Activated naive CD4-positive, alpha-beta T cell treated with anti-CD3 and anti-CD28 coated beads, Interleukin-2, amount 10 ng/mL, durations not matched to agents 7 days and 5 days (primary cell): Measurements from ENCODE around the gene BAD.
"Not testable (repeated sequence)": the region's sequence is repeated elsewhere in the genome, so short reads cannot be mapped to it uniquely, and the experiment has no call there.

ENCODE experiments used
- CTCF ChIA-PET: fragments of 350-600 bp; sonication (Branson Sonifier 250); formaldehyde crosslinking; loops from one replicate; lab custom pipeline; 2021; ENCODE audit warnings: antibody characterized with exemption; lab: Charles Lee
- DNase-seq: peaks from one replicate; pipeline ENCODE4 v3.0.0-alpha.2; 2020
- H3K27ac Mint-ChIP-seq: one replicate; pipeline ENCODE4 v1.8.0; 2021; ENCODE audit warnings: mild to moderate bottlenecking, moderate library complexity, mixed read lengths
- H3K27me3 Mint-ChIP-seq: one replicate; pipeline ENCODE4 v1.8.0; 2021; ENCODE audit warnings: mild to moderate bottlenecking, mixed read lengths
- H3K36me3 Mint-ChIP-seq: one replicate; pipeline ENCODE4 v1.8.0; 2021; ENCODE audit warnings: mixed read lengths
- H3K4me1 Mint-ChIP-seq: one replicate; pipeline ENCODE4 v1.8.0; 2021; ENCODE audit warnings: mixed read lengths
- H3K4me3 Mint-ChIP-seq: one replicate; pipeline ENCODE4 v1.8.0; 2021; ENCODE audit warnings: mild to moderate bottlenecking, moderate library complexity, mixed read lengths
- H3K9me3 Mint-ChIP-seq: one replicate; pipeline ENCODE4 v1.8.0; 2021; ENCODE audit warnings: mixed read lengths

Gene BAD

DNA sequence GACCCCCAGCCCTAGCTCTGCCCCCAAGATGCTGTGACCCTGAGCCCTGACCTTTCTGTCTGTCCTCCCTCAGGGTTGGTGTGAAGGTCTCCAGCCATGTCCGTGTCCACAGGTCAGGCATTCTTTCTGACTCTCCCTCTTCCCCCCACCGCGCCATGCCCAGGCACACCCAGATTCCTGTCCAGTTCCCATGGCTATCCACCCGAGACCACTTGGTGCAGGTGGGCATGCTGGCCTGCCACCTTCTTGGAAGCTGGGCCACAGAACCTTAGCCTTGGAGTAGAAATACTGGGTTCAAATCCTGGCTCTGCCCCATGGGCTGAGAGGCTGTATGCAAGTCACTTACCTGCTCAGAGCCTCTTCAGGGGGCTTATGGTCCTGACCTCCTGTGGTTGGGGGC is 35.4 kb downstream of the BAD start:
- Mint-ChIP-seq H3K4me3 (no peak overlapping the region), H3K27ac (no peak overlapping the region), H3K4me1 (peaks cover 50% of the 10 kb centered on the region), H3K36me3 (peaks cover 2% of the 10 kb centered on the region), H3K9me3 (no peaks in the 10 kb centered on the region), H3K27me3 (peaks cover 18% of the 10 kb centered on the region)
- no peak for DNase-seq
- CTCF ChIA-PET: interaction anchor here (1.0 to 4.3 kb wide), 7 partner anchors 8 to 495 kb away, joined by 3 to 19 read pairs (median 4); partner anchors contain the start of genes ESRRA, FKBP2 and RASGRP2

DNA sequence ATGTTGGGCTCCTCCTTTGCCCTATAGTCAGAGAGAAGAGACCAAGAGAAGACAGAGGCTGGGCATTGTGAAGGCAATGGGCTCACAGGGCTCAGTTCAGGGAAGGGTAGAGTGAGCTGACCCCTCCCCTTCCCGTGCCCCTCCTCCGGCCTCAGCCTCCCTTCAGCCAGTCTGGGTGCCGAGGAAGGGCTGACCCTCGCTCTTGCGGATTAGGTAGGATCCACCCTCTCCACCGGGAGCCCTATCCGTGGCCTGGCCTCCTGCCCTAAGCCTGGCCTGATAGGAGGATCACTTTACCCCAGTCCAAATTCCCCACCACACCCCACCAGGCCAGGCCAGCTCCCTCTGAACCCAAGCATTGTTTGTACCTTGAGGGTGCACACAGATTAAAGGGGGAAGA is 35.9 kb downstream of the BAD start:
- Mint-ChIP-seq H3K27me3 (peaks cover 18% of the 10 kb centered on the region), H3K4me1 (peaks cover 50% of the 10 kb centered on the region), H3K4me3 (peak overlapping the region; percentile 64), H3K27ac (no peak overlapping the region), H3K9me3 (no peaks in the 10 kb centered on the region), H3K36me3 (peaks cover 7% of the 10 kb centered on the region)
- no peak for DNase-seq
- CTCF ChIA-PET: interaction anchor here (1.0 to 4.3 kb wide), 3 partner anchors 44 to 55 kb away, joined by 4 to 19 read pairs (median 12); partner anchors contain the start of gene ESRRA

DNA sequence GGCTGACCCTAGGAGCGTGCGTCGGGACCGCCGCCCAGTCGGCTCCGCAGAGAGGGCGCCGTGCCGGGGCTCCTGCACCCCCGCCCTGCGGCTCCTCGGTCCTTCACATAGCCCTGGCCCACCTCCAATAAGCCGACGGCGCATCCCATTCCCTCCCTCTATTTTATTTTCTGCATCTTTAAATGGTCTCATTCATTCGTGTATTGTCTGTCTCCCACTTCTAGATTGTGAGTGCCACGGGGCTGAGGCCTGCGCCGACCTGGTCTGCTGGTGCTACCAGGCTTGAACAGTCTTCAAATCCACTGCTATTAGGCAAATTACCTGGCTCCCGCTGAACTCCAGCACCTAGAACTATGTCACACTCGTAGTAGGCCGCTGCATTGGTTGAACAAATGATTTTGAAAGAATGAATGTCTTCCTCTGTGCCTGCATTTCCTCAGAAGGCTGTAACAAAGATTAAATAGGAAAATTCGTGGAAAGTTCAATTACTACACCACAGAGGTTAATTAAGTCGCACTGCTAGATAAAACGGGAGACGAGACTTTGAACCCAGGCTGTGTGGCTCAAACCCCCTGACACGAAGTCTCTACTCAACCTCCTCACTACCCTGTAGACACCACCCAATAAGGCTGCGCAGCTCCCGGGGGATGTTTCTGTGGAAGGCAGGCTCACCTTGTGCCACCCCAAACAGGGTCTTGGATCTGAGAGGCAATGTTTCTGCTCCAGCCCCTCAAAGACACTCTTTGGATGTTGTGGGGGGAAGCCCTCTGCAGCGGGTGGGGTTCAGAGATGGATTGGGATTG is 36.5 kb downstream of the BAD start:
- DNase-seq: no peak
- no peak overlapping the region for H3K27ac Mint-ChIP-seq
- no peaks in the 10 kb centered on the region for H3K9me3 Mint-ChIP-seq
- H3K27me3 Mint-ChIP-seq: peaks cover 18% of the 10 kb centered on the region
- H3K4me3 Mint-ChIP-seq: peak overlapping the region; percentile 64
- H3K36me3 Mint-ChIP-seq: peaks cover 8% of the 10 kb centered on the region
- CTCF ChIA-PET: interaction anchor here (1.0 to 4.3 kb wide), 3 partner anchors 42 to 56 kb away, joined by 4 to 25 read pairs (median 19); partner anchors contain the start of genes ESRRA and FERMT3
- H3K4me1 Mint-ChIP-seq: peaks cover 52% of the 10 kb centered on the region

DNA sequence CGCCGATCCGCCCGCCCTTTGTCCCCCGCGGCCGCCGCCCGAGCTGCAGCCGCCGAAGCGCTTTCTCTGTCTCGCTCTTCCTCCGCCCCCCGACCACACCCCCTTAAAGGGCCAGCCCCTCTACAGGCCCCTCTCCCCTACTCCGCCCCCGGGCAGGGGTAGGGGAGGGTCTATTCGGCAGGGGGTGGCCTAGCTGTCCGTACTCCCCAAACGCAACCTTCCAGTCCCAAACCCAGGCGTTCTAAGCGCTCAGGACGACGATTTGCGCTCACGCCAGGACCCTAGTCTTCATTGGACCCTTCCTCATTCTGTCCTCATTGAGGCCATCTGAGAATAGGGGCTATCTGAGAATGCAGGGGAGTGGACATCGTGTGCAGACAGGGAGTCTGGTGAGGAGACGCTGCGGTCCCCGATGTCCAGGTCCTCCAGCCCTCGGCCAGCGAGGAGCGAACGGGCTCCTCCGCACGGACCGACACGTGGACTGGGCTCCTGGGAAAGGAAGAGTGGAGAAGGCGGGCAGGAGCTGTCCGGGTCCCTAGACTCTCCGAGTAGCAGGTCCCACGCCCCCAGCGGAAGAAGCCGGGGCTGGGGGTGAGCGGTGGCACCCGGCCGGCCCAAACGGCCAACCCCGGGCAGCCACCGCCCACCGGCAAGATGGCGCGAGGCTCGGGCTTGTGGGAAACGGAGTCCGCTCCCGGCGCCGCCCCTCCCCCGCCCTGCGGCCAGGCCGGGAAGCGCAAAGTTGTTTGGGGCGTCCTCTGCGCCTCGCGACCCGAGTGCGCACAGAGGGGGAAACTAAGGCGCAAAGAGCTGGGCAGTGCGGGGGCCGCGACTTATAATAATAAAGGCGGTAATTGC is 37.4 kb downstream of the BAD start, which contains the start of gene PPP1R14B:
PPP1R14B (minus strand) TSS at position 73 of the 858 bp plus-strand sequence. CDS start 270 bp downstream, outside the sequence.
- no peaks in the 10 kb centered on the region for H3K9me3 Mint-ChIP-seq
- peak; percentile 89 for DNase-seq
- H3K27ac Mint-ChIP-seq: peak within 1 kb of the TSS; percentile 87
- H3K36me3 Mint-ChIP-seq: peaks cover 10% of the 10 kb centered on the region
- H3K4me1 Mint-ChIP-seq: peaks cover 56% of the 10 kb centered on the region
- peak within 1 kb of the TSS; percentile 92 for H3K4me3 Mint-ChIP-seq
- peaks cover 15% of the 10 kb centered on the region for H3K27me3 Mint-ChIP-seq
- CTCF ChIA-PET: interaction anchor here (0.9 to 4.3 kb wide), 5 partner anchors 11 to 57 kb away, joined by 3 to 25 read pairs (median 11); partner anchors contain the start of genes ESRRA and FERMT3

DNA sequence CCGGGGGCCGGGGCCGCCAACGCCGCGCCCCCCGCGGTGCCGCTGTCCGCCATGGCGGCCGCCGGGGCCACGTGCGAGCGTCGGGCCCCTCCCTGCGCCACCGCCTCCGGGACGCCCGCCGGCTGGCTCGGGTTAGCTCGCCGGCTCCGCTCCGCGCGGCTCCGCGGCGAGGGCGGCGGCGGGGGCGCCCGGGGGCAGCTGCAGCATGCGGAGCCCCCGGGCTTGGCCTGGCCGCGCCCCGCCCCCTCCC is 37.9 kb downstream of the BAD start:
- Mint-ChIP-seq H3K4me1 (peaks cover 52% of the 10 kb centered on the region), H3K27me3 (peaks cover 10% of the 10 kb centered on the region), H3K4me3 (peak overlapping the region; percentile 82)
- not testable (repeated sequence) for H3K27ac Mint-ChIP-seq, H3K36me3 Mint-ChIP-seq, H3K9me3 Mint-ChIP-seq, DNase-seq
- CTCF ChIA-PET: interaction anchor here (0.9 to 3.7 kb wide), 4 partner anchors 12 to 54 kb away, joined by 3 to 25 read pairs (median 8); partner anchors contain the start of gene FERMT3

DNA sequence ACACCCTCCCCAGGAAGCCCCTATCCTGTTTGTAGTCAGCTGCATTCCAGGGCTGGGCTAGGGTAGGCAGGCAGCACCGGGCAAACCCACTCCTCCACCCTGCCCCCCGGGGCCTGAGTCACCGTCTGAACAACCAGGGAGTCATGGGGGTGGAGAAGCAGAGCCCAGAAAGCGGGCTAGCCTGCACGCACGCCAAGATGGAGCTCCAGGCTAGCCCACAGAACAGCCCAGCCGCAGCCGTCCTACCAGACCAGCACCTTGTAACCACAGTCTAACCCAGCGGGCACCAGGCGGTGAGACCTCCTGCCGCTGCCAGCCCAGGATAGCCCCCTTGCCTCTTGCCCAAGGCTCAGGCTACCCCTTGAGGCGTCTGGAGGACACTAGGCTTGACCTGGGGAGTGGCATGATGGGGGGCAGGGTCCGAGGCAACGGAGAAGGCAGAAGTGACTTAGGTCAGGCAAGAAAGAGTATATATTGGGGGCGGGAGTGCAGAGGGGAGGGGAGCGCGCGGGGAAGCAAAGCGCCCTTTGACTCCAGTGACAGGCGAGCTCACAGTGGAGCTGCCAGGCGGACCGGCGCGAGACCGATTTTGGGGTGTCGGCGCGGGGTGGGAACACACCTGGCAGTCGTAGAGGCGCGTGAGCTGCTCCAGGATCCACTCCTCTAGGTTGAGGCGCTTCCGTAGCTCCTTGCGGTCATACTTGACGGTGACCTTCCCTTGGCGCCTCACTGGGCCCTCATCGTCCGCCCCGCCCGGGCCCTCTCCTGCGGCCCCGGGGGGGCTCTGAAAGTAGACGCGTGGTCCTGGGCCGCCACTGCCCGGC is 38.5 kb downstream of the BAD start:
- Mint-ChIP-seq H3K4me3 (peak overlapping the region; percentile 92), H3K4me1 (peaks cover 50% of the 10 kb centered on the region), H3K9me3 (no peaks in the 10 kb centered on the region), H3K27ac (peak overlapping the region; percentile 87), H3K27me3 (peaks cover 9% of the 10 kb centered on the region), H3K36me3 (peaks cover 11% of the 10 kb centered on the region)
- DNase-seq: peak; percentile 72
- CTCF ChIA-PET: interaction anchor here (0.9 to 3.7 kb wide), 7 partner anchors 10 to 58 kb away, joined by 3 to 25 read pairs (median 6); partner anchors contain the start of genes ESRRA and FERMT3

DNA sequence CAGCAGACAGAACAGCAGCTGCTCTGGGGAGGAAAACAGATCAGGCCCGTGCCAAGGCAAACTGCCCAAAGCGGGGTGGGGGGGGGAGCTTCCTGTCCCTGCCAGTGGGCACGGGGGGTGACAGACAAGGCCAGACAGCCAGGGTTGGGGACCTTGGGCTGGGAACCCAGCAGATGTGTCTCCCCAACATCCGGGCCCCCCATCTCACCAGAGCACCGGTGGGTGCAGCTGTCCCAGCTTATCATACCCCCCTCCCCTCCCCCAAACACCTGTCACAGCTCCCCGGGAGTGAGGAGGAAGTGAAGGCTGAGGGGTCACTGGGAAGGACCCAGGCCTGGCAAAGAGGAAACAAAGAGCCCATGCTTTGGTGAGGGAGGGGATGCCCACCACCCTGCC is 39.1 kb downstream of the BAD start:
- DNase-seq: peak; percentile 47
- Mint-ChIP-seq H3K9me3 (no peaks in the 10 kb centered on the region), H3K27ac (peak overlapping the region; percentile 87), H3K4me3 (peak overlapping the region; percentile 92), H3K4me1 (peaks cover 50% of the 10 kb centered on the region), H3K27me3 (peaks cover 3% of the 10 kb centered on the region), H3K36me3 (peaks cover 12% of the 10 kb centered on the region)
- CTCF ChIA-PET: interaction anchor here (1.5 to 3.7 kb wide), 5 partner anchors 11 to 59 kb away, joined by 4 to 25 read pairs (median 11); partner anchors contain the start of genes ESRRA and FERMT3

DNA sequence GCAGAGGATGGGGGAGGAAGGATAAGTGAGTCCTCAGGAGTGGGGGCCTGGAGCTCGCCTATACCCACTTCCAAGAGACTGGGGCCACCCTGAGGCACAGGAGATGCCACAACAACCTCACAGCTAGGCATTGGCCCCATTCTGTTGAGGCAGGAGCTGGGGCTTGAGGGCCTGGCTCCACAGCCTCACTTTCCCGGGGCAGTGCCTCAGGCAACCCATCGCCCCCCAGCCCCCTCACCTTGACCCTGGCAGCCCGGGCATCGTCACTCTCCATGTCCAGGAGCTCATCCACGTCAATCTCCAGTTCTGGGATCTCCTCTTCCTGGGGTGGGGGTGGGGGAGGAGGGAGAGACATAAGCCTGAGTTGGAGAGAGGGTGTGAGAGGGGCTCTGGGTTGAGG is 39.5 kb downstream of the BAD start:
- CTCF ChIA-PET: interaction anchor here (1.5 to 3.7 kb wide), 5 partner anchors 11 to 59 kb away, joined by 4 to 25 read pairs (median 11); partner anchors contain the start of genes ESRRA and FERMT3
- Mint-ChIP-seq H3K27ac (peak overlapping the region; percentile 87), H3K4me3 (peak overlapping the region; percentile 92), H3K27me3 (peaks cover 1% of the 10 kb centered on the region), H3K36me3 (peaks cover 13% of the 10 kb centered on the region), H3K9me3 (no peaks in the 10 kb centered on the region), H3K4me1 (peaks cover 52% of the 10 kb centered on the region)
- no peak for DNase-seq

DNA sequence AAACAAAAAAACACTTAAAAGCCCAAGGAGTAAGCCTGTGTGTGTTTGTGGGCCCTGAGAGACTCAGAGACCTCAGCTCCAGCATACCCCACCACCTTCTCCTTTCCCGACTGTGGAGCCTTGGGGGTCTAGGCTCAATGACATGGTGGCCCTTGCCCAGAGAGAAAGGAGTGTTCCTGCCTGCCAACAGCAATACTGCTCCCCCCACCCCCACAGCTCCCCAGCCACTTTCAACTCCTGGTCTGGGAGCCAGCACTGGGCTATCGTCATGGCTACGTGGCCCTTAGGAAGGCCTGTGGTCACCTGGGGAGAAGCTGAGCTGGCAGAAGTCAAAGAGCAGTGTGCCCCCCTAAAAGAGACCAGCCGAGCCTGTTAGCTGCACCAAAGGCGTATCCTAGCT is 40.4 kb downstream of the BAD start:
- Mint-ChIP-seq H3K4me1 (peaks cover 56% of the 10 kb centered on the region), H3K27ac (peak overlapping the region; percentile 55), H3K36me3 (peaks cover 13% of the 10 kb centered on the region), H3K9me3 (no peaks in the 10 kb centered on the region), H3K27me3 (no peaks in the 10 kb centered on the region), H3K4me3 (peak overlapping the region; percentile 42)
- DNase-seq: no peak
- CTCF ChIA-PET: interaction anchor here (2.3 to 3.7 kb wide), 3 partner anchors 38 to 60 kb away, joined by 16 to 25 read pairs (median 17); partner anchors contain the start of genes ESRRA and FERMT3

DNA sequence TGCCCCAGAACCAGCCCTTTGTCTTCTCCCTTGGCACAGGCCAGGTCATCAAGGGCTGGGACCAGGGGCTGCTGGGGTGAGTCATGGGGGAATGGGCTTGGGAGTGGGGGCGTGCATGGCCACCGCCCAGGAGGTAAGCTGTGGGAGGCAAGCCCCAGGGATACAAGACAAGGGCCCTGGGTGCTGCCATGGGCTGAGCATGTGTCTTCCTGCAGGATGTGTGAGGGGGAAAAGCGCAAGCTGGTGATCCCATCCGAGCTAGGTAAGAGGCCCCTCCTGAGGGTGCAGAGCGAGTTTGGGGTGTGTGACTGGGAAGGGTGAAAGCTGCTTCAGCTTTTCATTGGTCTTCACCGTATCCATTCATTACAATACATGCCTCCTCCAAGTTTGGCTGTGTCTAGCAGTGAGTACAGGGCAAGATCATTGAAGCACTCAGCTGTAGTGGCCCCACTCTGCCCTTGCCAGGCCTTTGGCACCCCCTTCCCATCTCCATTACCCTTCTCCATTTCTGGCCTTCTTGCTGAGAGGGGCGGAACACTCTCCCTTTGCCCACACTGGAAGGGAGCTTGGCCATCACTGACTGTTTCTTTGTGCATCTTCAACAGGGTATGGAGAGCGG is 41.1 kb downstream of the BAD start:
- Mint-ChIP-seq H3K36me3 (peaks cover 21% of the 10 kb centered on the region), H3K27me3 (no peaks in the 10 kb centered on the region), H3K27ac (peak overlapping the region; percentile 55), H3K4me3 (peak overlapping the region; percentile 42), H3K4me1 (peaks cover 64% of the 10 kb centered on the region), H3K9me3 (no peaks in the 10 kb centered on the region)
- CTCF ChIA-PET: interaction anchor here (0.7 to 3.2 kb wide), 3 partner anchors 38 to 61 kb away, joined by 3 to 17 read pairs (median 16); partner anchors contain the start of genes ESRRA, FERMT3 and GPR137
- DNase-seq: no peak

DNA sequence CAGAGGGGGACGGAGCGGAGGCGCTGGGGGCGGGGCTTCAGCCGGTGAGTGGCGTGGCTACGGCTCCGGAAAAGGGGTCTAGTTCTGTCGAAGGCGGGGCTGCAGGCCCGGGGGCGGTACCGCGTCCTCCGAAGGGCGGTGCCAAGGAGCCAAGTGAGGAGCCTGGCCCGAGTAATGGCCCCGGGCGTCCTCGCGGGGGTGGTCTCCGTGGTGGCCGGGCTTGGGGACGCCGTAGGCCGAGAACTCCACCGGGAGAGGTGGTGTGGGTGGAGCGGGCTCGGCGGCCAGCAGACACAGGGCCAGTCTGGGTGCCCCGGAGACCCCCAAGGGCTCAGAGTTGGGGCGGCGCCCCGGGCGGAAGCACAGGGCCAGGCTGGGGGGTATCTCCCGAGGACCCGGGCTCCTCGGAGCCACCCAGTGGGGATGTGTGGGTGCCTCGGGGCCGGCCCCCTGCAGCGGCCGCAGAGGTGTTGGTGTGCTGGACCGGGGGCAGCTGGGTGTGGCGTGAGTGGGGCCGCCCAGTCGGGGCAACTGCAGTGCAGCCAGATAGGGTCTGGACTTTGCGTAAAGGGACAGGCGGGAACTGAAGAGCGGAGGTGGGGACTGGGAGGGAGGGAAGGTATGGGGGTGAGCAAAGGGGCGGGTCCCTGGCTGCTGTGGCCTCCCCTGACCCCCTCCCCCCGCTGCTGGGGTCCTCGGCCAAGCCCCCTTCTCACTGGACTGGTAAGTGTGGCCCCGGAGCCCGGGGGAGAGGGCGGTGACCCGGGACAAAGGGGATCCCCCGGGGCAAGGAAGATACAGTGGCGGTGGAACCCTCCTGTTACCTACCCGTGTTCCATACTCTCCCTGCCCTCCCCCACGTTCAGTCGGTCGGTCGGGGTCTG is 42.7 kb downstream of the BAD start:
- CTCF ChIA-PET: interaction anchor here (0.6 to 2.3 kb wide), 7 partner anchors 8 to 1591 kb away, joined by 3 to 17 read pairs (median 4); partner anchors contain the start of genes ESRRA, FERMT3, NUDT22 and PLCB3
- peak overlapping the region; percentile 90 for H3K4me3 Mint-ChIP-seq
- H3K27me3 Mint-ChIP-seq: no peaks in the 10 kb centered on the region
- H3K4me1 Mint-ChIP-seq: peaks cover 63% of the 10 kb centered on the region
- H3K9me3 Mint-ChIP-seq: no peaks in the 10 kb centered on the region
- no peak for DNase-seq
- H3K36me3 Mint-ChIP-seq: peaks cover 32% of the 10 kb centered on the region
- H3K27ac Mint-ChIP-seq: peak overlapping the region; percentile 93

DNA sequence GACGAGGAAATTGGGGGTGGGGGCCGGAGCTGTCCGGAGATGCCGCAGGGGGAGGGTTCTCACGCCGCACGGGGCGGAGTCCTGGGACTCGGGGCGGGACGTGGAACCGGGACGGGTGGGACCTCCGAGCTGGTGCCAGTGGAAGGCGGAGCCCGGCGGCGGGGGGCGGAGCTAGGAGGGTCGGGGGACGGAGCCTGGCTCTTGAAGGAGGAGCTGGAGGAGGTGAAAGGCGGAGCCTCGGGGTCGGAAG is 43.3 kb downstream of the BAD start:
- Mint-ChIP-seq H3K27ac (peak overlapping the region; percentile 93), H3K9me3 (no peaks in the 10 kb centered on the region), H3K4me3 (peak overlapping the region; percentile 90), H3K36me3 (peaks cover 32% of the 10 kb centered on the region), H3K4me1 (peaks cover 65% of the 10 kb centered on the region), H3K27me3 (no peaks in the 10 kb centered on the region)
- peak; percentile 100 for DNase-seq
- CTCF ChIA-PET: interaction anchor here (0.8 to 1.2 kb wide), 5 partner anchors 9 to 64 kb away, joined by 3 to 7 read pairs (median 4); partner anchors contain the start of genes ESRRA, NUDT22, PLCB3 and TRPT1
